Breast epithelium (tissue), 3 donors: ENCODE data around the gene DEGS1.

ENCODE experiments used
- POLR2A ChIP-seq: fragments of 450-650 bp; IDR thresholded peaks from one replicate; pipeline ENCODE4 v1.6.1; 2016; ENCODE audit warnings: antibody characterized with exemption, mild to moderate bottlenecking, moderate library complexity
- POLR2AphosphoS5 ChIP-seq, 3 donors: sonication (generic); formaldehyde crosslinking; IDR thresholded peaks; one replicate each; pipeline ENCODE4 v1.6.1; 2017; ENCODE audit warnings: antibody characterized with exemption in 3 of 3

DNA sequence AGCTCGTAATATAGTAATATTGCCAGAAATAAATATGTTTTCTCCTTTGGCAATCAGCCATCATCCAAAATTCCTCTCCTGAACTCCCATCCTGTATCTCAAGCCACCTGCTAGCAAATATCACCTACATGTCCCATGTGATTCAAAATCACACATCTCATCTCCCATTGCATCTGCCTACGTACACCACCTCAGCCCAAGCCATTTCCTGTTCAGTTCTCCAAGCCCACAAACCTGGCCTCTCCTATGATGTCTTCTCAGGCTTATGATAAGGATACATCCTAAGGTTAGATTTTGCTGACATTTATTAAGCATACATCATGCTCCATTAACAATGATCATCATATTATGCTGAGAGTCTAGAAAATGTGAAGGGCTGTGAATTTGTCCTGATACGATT, 31.9 kb upstream of the DEGS1 start:
- TF ChIP-seq POLR2AphosphoS5 (IDR thresholded peaks at IDR 0.05) (no peak), POLR2A (no peak)
